Measurements from ENCODE around the gene TRIM42.

DNA sequence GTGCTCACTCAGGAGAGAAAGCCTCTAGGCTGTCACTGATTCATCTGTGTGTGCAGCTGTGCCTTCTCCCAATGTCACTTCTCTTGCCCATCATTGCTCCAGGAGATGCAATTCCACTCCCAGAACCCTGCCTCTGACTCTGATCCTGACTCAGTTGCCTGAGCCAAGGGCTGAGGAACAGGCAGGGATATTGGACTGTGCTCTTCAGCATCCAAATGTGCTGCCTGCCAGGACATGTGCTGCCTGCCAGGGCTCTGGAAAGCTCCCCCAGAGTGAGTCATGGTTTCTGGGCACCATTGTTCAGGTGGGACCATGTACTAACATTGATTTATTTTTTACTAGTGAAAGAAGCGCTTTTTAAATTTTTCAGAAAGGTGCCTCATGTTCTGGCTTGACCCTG, 71.0 kb downstream of the TRIM42 start:
- no peak for TF ChIP-seq EZH2 (IDR thresholded peaks at IDR 0.05; ENCODE audit: borderline replicate concordance, low read depth, low read length, poor library complexity, severe bottlenecking)
- TF ChIP-seq, protein P1, sequence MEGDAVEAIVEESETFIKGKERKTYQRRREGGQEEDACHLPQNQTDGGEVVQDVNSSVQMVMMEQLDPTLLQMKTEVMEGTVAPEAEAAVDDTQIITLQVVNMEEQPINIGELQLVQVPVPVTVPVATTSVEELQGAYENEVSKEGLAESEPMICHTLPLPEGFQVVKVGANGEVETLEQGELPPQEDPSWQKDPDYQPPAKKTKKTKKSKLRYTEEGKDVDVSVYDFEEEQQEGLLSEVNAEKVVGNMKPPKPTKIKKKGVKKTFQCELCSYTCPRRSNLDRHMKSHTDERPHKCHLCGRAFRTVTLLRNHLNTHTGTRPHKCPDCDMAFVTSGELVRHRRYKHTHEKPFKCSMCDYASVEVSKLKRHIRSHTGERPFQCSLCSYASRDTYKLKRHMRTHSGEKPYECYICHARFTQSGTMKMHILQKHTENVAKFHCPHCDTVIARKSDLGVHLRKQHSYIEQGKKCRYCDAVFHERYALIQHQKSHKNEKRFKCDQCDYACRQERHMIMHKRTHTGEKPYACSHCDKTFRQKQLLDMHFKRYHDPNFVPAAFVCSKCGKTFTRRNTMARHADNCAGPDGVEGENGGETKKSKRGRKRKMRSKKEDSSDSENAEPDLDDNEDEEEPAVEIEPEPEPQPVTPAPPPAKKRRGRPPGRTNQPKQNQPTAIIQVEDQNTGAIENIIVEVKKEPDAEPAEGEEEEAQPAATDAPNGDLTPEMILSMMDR (conservative IDR thresholded peaks at IDR 0.05; ENCODE audit: low read depth, low read length), result no peak

Data from A673 (cell line).